Endothelial cell of umbilical vein (primary cell): ENCODE results near the gene PLXDC2. TPM values are rescaled to one million over a fixed set of nuclear protein-coding genes. Genes with fewer than 3 reads are reported as not detected.

Experiments used
- BruUV-seq: library from RNA; stranded (reverse); fragments of 400-500 nt; replicated peaks from 2 replicates; lab custom pipeline; 2021; lab: Mats Ljungman, UMichigan
- CTCF ChIA-PET: fragments of 300-600, 350-600 bp; sonication (Branson Sonifier 250); formaldehyde crosslinking; loops from one replicate; lab custom pipeline; 2021; ENCODE audit warnings: antibody characterized with exemption, inconsistent platforms; lab: Charles Lee
- POLR2A ChIA-PET: fragments of 300-600, 350-600 bp; sonication (Branson Sonifier 250); formaldehyde crosslinking; loops from one replicate; lab custom pipeline; 2021; ENCODE audit warnings: antibody characterized with exemption, inconsistent platforms; lab: Charles Lee
- DNase-seq: peaks from one replicate; pipeline ENCODE4 v3.0.0-alpha.2; 2011; ENCODE audit warnings: low read depth, low spot score
- FAIRE-seq: peaks from 2 replicates; lab custom pipeline; 2011; peaks lifted over from hg19 to GRCh38; lab: Jason Lieb, UNC
- H2AFZ ChIP-seq: 2 replicates; pipeline ENCODE4 v1.6.0; 2012; ENCODE audit warnings: low read depth, low read length, control low read depth, inconsistent platforms
- H3K27ac ChIP-seq: 2 replicates; pipeline ENCODE4 v1.5.1; 2011; ENCODE audit warnings: low read depth, mild to moderate bottlenecking, control low read depth, low read length, moderate library complexity; ENCODE audit not compliant: insufficient read depth
- H3K27me3 ChIP-seq, 2 experiments: 2 replicates each; pipeline versions ENCODE4 v1.6.0 to v1.6.1; 2011; ENCODE audit warnings: low read length in 2 of 2, mixed read lengths in 1 of 2; ENCODE audit not compliant: control insufficient read depth in 2 of 2, insufficient read depth in 2 of 2
- H3K36me3 ChIP-seq, 2 experiments: 2 replicates in 1 of 2; 3 replicates in 1 of 2; pipeline ENCODE4 v1.5.1; 2011; ENCODE audit warnings: low read length in 2 of 2, mild to moderate bottlenecking in 1 of 2, moderate library complexity in 1 of 2; ENCODE audit not compliant: control insufficient read depth in 2 of 2, insufficient read depth in 2 of 2; ENCODE audit errors: extremely low read depth in 1 of 2
- H3K4me1 ChIP-seq: 3 replicates; pipeline ENCODE4 v1.5.1; 2011; ENCODE audit warnings: mild to moderate bottlenecking, low read length; ENCODE audit not compliant: control insufficient read depth, insufficient read depth; ENCODE audit errors: extremely low read depth
- H3K4me2 ChIP-seq: 2 replicates; pipeline ENCODE4 v1.6.1; 2011; ENCODE audit warnings: low read length, control low read depth, mixed read lengths; ENCODE audit not compliant: insufficient read depth
- H3K4me3 ChIP-seq, 3 experiments: fragments of 200-600 bp in 1 of 3; sonication (generic), shearing (Covaris generic) in 1 of 3; replicated peaks in 1 of 3; 2 replicates each; pipeline ENCODE4 v1.5.1; 2011 to 2016; ENCODE audit warnings: control low read depth in 3 of 3, low read length in 3 of 3, mild to moderate bottlenecking in 2 of 3, inconsistent platforms in 1 of 3, low read depth in 1 of 3, moderate library complexity in 1 of 3; ENCODE audit not compliant: insufficient read depth in 1 of 3
- H3K79me2 ChIP-seq: 2 replicates; pipeline ENCODE4 v1.6.0; 2012; ENCODE audit warnings: low read length, inconsistent platforms; ENCODE audit not compliant: control insufficient read depth, insufficient read depth
- H3K9ac ChIP-seq: replicated peaks from 2 replicates; pipeline ENCODE3; 2011; ENCODE audit warnings: low read length, control low read depth; ENCODE audit not compliant: insufficient read depth; ENCODE audit errors: extremely low read depth
- H3K9me1 ChIP-seq: replicated peaks from 3 replicates; pipeline ENCODE4 v1.6.0; 2011; ENCODE audit warnings: mild to moderate bottlenecking, low read length; ENCODE audit not compliant: control insufficient read depth, insufficient read depth; ENCODE audit errors: extremely low read depth
- H3K9me3 ChIP-seq: replicated peaks from 2 replicates; pipeline ENCODE4 v1.5.1; 2012; ENCODE audit warnings: low read length, inconsistent platforms; ENCODE audit not compliant: control insufficient read depth, insufficient read depth
- H4K20me1 ChIP-seq: replicated peaks from 2 replicates; pipeline ENCODE3; 2011; ENCODE audit warnings: mild to moderate bottlenecking, low read length; ENCODE audit not compliant: control insufficient read depth, insufficient read depth; ENCODE audit errors: extremely low read depth
- CTCF ChIP-seq, 2 donors: IDR thresholded peaks; 1 replicate in 1 of 2; 2 replicates in 1 of 2; pipeline ENCODE4 v1.5.1; 2011; ENCODE audit warnings: low read length in 2 of 2, mild to moderate bottlenecking in 2 of 2, moderate library complexity in 2 of 2, control low read depth in 1 of 2, inconsistent platforms in 1 of 2, low read depth in 1 of 2; ENCODE audit not compliant: insufficient read depth in 1 of 2; ENCODE audit errors: extremely low read depth in 1 of 2
- EZH2 ChIP-seq: IDR thresholded peaks from 2 replicates; pipeline ENCODE4 v1.6.1; 2012; ENCODE audit warnings: borderline replicate concordance, low read depth, mild to moderate bottlenecking, moderate library complexity, low read length, inconsistent platforms; ENCODE audit not compliant: severe bottlenecking
- FOS ChIP-seq: IDR thresholded peaks from 2 replicates; pipeline ENCODE4 v1.6.1; 2011; ENCODE audit warnings: mild to moderate bottlenecking, low read length, moderate library complexity, borderline replicate concordance; ENCODE audit not compliant: insufficient read depth
- GATA2 ChIP-seq: IDR thresholded peaks from 2 replicates; pipeline ENCODE4 v1.7.0; 2011; ENCODE audit warnings: low read depth, mild to moderate bottlenecking, moderate library complexity, mixed read lengths, low read length; ENCODE audit not compliant: insufficient read length, insufficient read depth
- JUN ChIP-seq: IDR thresholded peaks from 2 replicates; pipeline ENCODE4 v1.6.1; 2011; ENCODE audit warnings: borderline replicate concordance, low read depth; ENCODE audit not compliant: insufficient read length, insufficient read depth
- MAX ChIP-seq: IDR thresholded peaks from 2 replicates; pipeline ENCODE4 v1.6.1; 2011; ENCODE audit not compliant: insufficient read depth, insufficient read length
- MYC ChIP-seq: IDR thresholded peaks from one replicate; pipeline ENCODE4 v1.6.1; 2011; ENCODE audit warnings: mild to moderate bottlenecking, low read depth, low read length
- POLR2A ChIP-seq: IDR thresholded peaks from 2 replicates; pipeline ENCODE4 v1.6.1; 2012; ENCODE audit warnings: low read depth, mild to moderate bottlenecking, control low read depth, low read length
- POLR2AphosphoS5 ChIP-seq: IDR thresholded peaks from 2 replicates; pipeline ENCODE4 v1.6.1; 2012; ENCODE audit warnings: low read depth, mild to moderate bottlenecking, control low read depth, low read length, moderate library complexity; ENCODE audit not compliant: insufficient read depth
- dilution Hi-C: fragments of 300-500 bp; cut with MboI; formaldehyde crosslinking; loops from one replicate; pipeline ENCODE4 v1.15.0; 2019; ENCODE audit warnings: low sequenced_read_pairs; ENCODE audit not compliant: extremely low pct_ligation_motif_present
- intact Hi-C: fragments of 100-400 bp; cut with micrococcal nuclease; formaldehyde crosslinking; loops from one replicate; pipeline ENCODE4 v1.10.0; 2022
- polyA plus RNA-seq, 4 experiments: library from polyadenylated mRNA; depleted of rRNA in 3 of 4; stranded (reverse) in 3 of 4; unstranded in 1 of 4; fragments of >200 nt; gene quantifications; 2 replicates each; pipeline versions ENCODE4 v1.2.1 to v1.2.3, GENCODE V29; 2011 to 2012; ENCODE audit warnings: missing spikeins in 1 of 4
- total RNA-seq: library from RNA; stranded (reverse); gene quantifications from 2 replicates; pipeline ENCODE4 v1.2.3, GENCODE V29; 2021

PLXDC2 gene
- total and polyA plus RNA-seq, 2 donors (not counting 3 experiments of a cell fraction or from before 2014, with no cell fraction given), result 0.32 to 1.2 TPM

GRCh38 chr10:19967981-19968380 is 151.7 kb downstream of the PLXDC2 start:
- CTCF ChIA-PET, result no interaction called here
- POLR2A ChIA-PET, result no interaction called here

More at GRCh38 chr10:19967981-19968380, 151.7 kb downstream of the PLXDC2 start:
- no peaks in the 10 kb centered on the region for H3K4me1 ChIP-seq
- H3K36me3 ChIP-seq, result no peaks in the 10 kb centered on the region
- no peak overlapping the region for H2AFZ ChIP-seq
- H3K27me3 ChIP-seq, result no peaks in the 10 kb centered on the region
- no peak for FAIRE-seq
- TF ChIP-seq POLR2AphosphoS5 (no peak), POLR2A (no peak), EZH2 (no peak), MAX (no peak), JUN (no peak), CTCF (IDR thresholded peaks at IDR 0.05; ENCODE audit: extremely low read depth in 1 of 2, insufficient read depth in 1 of 2, low read depth in 1 of 2, low read length in 2 of 2) (no peak), MYC (no peak), GATA2 (no peak), FOS (no peak)
- no peak overlapping the region for H3K4me2 ChIP-seq
- no peak overlapping the region for H3K27ac ChIP-seq
- no peak for DNase-seq
- intact Hi-C loops (no loop called here), dilution Hi-C loops (no loop called here)
- H4K20me1 ChIP-seq, result no peaks in the 10 kb centered on the region
- no peaks in the 10 kb centered on the region for H3K9me3 ChIP-seq
- H3K9me1 ChIP-seq, result no peaks in the 10 kb centered on the region
- H3K4me3 ChIP-seq, result no peak overlapping the region
- no peaks in the 10 kb centered on the region for H3K79me2 ChIP-seq
- no peak overlapping the region for H3K9ac ChIP-seq
- no TSS peak for BruUV-seq
